ENCODE results near the gene CRADD.

- no peak for TF ChIP-seq POLR2A (IDR thresholded peaks at IDR 0.05; ENCODE audit: low read depth, low read length)
- no peak for TF ChIP-seq POLR2AphosphoS5 (IDR thresholded peaks at IDR 0.05; ENCODE audit: low read depth, low read length)
Observed at GRCh38 chr12:93804392-93805179, 127.4 kb downstream of the CRADD start.

Measured in GM12892 (cell line).